GM21786 (cell line): Measurements from ENCODE around the gene PCOLCE2.

ENCODE experiments used
- ATAC-seq: cut with Tn5 transposase; IDR thresholded peaks from one replicate; pipeline ENCODE4 v1.9.1; 2021; ENCODE audit not compliant: unreplicated experiment

PCOLCE2 gene

DNA sequence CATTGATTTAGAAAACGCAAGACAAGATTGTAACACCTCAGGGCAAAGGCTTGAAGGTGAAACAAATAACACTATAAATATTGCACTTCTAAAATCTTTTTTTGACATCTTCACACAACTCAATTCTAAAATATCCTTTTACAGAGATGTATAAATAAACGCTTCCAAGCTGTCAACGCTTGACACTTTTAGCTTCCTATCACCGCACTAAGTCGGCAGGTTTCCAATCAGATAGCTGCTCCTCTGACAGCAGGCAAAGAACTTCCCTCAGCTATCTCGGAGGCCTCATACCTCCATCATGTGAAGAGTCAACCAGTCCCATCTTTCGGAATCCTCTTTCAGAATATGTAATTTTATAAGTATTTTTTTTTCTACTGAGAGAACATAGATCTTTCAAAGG is 71.0 kb downstream of the PCOLCE2 start:
- no peak for ATAC-seq

DNA sequence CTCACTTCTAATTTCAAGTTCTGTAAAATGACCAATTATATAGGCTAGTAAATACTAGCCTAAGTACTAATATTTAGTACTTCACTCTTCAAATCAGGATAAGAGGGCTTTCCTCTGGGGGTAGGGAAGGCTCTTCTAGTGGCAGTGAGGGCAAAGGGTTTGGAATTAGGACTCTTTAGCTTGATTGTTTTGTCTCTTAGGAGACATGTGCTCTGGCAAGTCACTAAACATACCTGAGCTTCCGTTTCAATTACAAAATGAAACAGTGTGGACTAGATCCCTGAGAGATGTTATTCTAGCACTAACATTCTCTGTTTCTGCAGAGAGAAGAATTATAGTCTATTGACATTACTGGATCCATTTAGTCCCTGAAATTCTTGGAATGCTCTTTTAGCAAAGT is 71.5 kb downstream of the PCOLCE2 start:
- no peak for ATAC-seq

DNA sequence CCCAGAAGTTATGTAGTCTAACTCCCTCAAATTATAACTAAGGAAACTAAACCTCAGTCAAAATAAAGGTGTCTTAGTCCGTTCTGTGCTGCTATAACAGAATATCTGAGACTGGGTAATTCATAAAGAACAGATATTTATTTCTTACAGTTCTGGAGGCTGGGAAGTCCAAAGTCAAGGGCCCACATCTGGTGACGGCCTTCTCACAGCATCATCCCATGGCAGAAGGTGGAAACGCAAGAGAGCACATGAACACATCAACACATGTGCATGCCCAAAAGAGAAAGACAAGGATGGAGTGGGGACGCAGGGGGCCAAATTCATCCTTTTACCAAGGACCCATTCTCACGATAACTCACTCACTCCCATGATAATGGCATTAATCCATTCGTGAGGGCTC is 73.1 kb downstream of the PCOLCE2 start:
- ATAC-seq, result no peak

DNA sequence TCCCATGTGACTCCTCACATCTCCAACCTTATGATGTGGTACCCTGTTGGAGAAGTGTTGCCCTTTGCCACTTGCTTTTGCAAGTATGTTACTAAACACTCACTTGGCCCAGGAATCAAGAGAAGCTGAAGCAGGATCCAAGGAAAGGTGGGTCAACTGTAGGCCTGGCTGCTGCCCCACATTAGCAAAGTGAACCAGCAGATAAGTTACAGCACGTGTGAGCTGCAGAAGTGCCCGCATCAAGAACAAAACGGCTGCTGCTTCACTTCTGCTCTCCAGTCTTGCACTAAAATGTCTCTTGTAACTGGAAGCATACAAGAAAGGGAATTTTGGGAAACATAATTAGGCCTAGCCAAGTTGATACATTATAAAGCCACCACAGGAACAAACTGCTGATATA is 79.6 kb downstream of the PCOLCE2 start:
- no peak for ATAC-seq

DNA sequence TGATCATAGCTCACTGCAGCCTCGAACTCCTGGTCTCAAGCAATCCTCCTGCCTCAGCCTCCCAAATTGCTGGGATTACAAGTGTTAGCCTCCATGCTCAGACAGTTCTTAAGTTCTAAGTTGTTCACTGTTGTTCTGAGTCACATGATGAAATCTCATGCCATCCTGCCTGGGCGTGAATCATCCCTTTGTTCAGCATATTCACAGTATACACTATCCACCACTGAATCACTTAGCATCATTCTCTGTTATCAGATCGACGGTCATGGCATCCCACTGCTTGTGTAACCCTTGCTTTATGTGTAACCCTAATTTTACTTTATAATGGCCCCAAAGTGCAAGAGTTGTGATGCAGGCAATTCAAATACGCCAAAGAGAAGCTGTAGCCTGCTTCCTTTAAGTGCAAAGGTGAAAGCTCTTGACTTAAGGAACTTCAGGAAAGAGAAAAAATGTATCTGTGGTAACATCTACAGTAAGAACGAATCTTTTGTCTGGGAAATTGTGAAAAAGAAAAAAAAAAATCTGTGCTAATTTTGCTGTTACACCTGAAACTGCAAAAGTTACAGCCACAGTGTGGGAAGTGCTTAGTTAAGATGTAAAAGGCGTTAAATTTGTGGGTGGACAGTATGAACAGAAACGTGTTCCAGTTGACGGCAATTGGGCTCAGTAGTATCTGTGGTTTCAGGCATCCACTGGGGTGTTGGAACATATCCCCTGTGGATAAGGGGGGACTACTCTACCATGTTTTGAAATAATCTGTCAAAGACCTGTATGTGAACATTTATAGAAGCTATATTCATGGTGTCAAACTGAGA is 80.6 kb downstream of the PCOLCE2 start:
- ATAC-seq, result no peak

DNA sequence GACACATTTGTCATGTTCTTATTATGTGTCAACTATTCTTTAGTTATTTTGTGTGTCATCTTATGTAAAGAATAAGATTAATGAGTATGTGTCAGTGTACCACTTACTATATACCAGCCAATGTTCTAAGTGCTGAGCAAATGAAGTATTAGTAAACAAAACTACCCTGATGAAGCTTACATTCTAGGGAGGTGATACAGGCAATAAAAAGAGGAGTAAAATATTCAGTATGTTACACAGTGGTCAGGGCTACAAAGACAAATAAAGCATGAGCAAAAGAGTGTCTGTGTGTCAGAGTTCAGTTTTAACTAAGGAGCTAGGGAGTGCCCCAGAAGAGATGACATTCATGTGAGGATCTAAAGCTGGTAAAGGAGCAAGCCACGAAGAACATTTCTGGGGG is 86.0 kb downstream of the PCOLCE2 start:
- no peak for ATAC-seq

DNA sequence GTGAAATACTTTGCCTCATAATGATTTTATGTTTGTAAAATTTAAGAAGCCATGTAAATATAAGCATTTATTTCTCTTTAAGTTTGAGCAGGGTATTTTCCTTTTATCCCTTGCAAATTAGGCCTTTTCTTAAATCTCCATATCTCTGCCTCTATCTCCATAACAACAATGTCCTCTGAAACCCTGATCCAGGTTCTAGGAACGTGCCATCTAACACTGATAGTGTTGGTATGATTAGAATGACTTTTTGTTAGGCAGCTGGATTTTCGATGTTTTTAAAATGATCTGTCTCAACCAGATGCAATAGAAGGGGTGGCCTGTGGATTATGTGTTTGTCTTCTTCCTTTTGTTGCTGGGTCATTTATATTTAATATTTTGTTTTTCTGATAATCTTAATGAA is 87.1 kb downstream of the PCOLCE2 start:
- ATAC-seq, result no peak

DNA sequence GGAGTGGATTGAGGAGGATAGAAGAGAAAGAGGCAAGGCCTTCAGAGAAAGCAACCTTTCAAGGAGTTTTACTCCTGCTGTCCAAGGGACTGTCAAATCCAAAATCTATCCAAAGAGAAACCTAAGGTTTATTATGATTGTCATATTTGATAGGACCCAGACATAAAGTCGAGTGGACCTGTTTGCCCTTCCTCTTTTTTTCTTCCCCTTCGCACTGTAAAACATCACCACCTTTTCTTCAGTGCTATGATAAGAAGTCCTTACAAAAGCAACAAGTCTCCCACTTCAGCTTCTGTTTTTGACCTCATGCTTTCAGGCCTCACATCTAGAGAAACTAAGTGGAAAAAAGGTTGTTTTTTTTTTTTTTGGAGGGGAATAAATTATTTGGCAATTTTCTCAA is 92.1 kb downstream of the PCOLCE2 start:
- ATAC-seq, result no peak

DNA sequence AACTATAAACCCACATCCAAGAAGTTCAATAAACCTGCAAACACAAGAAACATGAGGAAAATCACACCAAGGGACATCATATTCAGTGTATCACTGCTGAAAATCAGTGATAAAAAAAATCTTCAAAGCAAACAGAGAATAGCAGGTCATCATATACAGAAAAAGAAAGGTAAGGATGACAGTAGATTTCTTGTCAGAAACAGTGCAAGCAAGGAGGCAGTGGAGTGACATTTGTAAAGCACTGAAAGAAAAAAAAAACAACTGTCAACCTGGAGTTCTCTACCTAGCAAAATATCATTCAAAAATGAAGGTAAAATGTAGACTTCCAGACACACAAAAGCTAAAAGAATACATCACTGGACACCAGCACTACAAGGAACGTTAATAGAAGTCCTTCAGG is 93.6 kb downstream of the PCOLCE2 start:
- no peak for ATAC-seq

DNA sequence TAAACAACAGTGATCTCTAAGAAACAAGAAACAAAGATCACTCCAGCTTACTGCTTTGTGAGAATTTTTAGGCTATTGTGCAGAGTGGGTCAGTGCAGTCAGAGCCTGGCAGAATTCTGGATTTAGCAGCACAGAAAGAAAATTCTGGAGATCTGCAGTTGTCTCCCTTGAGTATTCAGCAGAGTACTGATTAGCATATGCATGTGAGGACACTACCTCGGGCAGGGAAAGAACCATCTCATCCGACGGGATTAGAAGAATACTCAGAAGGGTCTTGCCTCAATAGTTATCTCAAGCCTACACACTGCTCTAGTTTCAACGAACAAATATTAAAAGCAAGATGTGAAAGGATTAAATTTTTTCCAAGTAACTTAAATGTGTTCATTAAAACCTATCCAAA is 94.4 kb downstream of the PCOLCE2 start:
- no peak for ATAC-seq

DNA sequence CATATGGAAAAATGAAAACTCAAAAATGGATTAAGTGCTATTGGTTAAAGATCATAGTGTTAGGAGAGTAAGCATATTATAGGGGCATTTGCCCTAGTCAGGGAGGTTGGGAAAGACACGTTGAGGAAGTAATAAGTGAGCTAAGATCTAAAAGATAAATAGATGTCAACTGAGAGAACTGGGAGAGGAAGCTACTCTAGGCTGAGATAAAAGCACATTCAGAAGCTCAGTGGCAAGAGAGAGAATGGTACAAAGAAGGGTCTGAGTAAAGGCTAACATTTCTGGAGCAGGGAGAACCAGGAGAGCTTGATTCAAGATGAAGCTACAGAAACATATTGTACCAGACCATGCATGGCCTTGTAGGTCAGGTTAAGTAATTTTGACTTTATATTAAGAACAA is 101.2 kb downstream of the PCOLCE2 start:
- ATAC-seq, result no peak

DNA sequence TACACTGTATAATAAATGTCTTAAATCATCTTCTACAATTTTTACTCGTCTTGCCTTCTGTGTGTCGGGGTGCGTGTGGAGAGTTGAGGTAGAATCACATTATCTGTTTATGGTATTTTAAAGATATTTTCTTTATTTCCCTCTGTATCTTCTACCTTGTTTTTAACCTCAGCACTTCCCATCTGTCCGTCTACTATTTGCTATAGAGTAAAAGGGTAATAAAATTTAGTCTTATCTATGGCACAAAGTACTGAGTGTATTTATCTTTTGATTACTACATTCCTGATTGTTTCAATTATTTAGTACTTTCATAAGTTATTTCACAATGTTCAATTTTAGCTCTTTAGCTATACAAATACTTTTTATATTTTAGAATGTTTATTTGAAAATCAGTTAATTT is 102.9 kb downstream of the PCOLCE2 start:
- no peak for ATAC-seq

DNA sequence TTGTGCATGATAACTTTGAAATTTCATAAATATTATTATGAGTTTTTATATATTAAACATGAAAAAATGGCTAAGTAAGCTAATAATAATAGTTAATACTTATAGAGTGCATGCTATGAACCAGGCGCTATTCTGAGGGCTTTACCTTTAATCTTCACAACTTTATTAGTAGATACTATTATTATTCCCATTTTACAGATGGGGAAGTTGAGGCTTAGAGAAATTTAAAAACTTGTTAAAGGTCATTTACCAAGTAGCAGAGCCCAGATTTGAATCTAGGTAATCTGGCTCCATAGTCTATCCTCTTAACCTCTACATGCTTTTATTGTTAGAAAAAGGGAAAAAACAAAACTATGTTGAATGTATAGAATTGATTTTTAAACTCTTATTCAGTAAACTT is 104.7 kb downstream of the PCOLCE2 start:
- no peak for ATAC-seq

DNA sequence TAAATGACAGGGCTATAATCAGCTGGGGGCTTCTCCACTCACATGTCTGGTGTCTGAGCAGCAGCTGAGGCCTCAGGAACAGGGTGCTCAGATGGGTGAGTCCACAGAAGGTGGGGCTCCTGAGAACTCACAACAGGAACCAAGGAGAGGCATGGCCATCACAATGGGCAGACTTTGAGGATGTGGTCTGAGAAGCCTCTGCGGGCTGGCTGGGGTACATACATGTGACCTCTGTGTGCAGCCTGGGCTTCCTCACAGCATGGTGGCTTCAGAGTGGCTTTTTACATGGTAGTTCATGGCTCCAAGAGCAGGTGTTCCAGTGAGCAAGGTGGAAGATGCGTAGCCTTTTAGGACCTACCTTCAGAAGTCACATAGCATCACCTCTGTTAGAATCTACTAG is 106.3 kb downstream of the PCOLCE2 start:
- ATAC-seq, result no peak

DNA sequence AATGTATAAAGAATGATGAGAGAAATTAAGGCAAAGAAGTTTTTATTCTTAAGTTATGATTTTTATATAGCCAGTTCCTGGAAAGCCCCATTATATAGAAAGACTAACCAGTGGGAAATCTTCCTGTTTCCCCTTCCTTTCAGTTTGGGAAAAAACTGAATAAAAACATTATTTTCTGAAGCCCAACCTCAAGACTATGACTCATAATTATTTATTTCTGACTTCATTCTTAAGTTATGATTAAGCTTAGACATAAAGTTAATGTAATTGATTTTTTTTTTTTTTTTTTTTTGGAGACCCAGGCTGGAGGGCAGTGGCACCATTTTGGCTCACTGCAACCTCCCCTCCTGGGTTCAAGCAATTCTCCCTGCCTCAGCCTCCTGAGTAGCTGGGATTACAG is 109.3 kb downstream of the PCOLCE2 start:
- no peak for ATAC-seq

DNA sequence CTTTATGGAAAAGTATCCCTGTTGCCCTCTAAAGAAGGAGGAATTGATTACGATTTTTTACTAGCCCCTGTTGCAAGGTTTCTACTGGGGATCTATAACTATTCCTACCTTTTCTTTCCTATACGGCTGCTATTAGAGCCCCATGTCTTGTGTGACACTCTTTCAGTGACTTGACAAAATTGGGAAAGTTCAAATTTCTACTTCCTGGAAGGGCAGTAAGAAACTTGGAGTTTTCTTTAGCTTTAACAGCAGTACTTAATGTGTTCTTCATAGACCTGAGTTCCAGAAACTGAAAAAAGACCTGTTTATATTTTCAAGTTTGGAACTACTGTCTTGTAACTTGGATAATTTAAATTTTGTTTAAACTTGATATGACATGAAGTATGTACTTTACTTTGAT is 110.3 kb downstream of the PCOLCE2 start:
- ATAC-seq, result no peak

DNA sequence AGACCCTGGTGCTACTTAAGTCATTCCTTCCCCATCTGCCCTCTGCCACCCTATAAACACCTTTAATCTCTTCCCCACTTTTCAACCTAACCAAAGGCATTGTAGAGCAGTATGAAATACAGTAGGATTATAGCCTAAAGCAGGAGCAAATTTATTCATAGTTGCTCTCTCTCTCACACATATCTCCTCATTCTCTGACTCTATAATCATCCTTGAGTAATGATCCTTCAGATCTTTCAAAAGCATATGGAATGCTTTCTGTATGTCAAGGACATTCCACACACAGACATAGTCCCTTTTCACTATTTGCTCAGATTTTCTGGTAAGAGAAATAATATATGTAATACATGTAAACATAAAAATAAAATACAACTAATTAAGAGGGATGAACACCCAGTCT is 111.0 kb downstream of the PCOLCE2 start:
- no peak for ATAC-seq

DNA sequence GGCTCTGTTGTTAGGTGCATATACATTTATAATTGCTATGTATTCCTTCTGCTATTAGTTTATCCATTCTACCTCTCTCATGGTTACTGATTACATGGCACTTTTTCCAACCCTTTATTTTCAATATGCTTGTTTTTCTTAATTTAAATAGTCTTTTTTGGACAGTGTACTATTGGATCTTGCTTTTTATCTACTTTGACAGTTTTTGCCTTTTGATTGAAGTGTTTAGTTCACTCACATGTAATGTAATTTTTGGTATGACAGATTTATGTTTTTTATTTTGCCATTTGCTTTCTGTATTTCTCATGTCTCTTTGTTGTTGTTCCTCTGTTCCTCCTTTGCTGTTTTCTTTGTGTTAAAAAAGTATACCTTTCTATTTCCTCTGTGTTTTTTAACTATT is 120.5 kb downstream of the PCOLCE2 start:
- no peak for ATAC-seq
